Panc1 (cell line): ENCODE measurements around the gene RAPGEF5. TPM values are rescaled to one million over a fixed set of nuclear protein-coding genes. Genes with fewer than 3 reads are reported as not detected.
A peak's percentile ranks its signal among the peaks of the same experiment; 100 is the strongest.

Experiments
- ATAC-seq: fragments of 200-7000 bp; cut with Tn5 transposase; 2 replicates; pipeline ENCODE4 v1.9.1; 2020; ENCODE audit warnings: mild to moderate bottlenecking, moderate library complexity
- BruUV-seq: library from RNA; stranded (reverse); fragments of 400-500 nt; replicated peaks from 2 replicates; lab custom pipeline; 2021; lab: Mats Ljungman, UMichigan
- CTCF ChIA-PET: fragments of 300-600 bp; sonication (Branson Sonifier 250); formaldehyde crosslinking; loops from one replicate; lab custom pipeline; 2022; ENCODE audit warnings: antibody characterized with exemption; lab: Charles Lee
- POLR2A ChIA-PET: fragments of 300-600 bp; sonication (Branson Sonifier 250); formaldehyde crosslinking; loops from one replicate; lab custom pipeline; 2022; ENCODE audit warnings: antibody characterized with exemption; lab: Charles Lee
- DNase-seq: peaks from one replicate; pipeline ENCODE4 v3.0.0-alpha.2; 2010; ENCODE audit warnings: low read depth, low spot score
- H3K27ac ChIP-seq: 2 replicates; pipeline ENCODE4 v1.5.1; 2011; ENCODE audit warnings: mild to moderate bottlenecking, low read length, inconsistent platforms
- H3K27me3 ChIP-seq: fragments of 200-500 bp; sonication (Bioruptor generic); 2 replicates; pipeline ENCODE4 v1.6.0; 2014; ENCODE audit warnings: low read length, inconsistent platforms; ENCODE audit not compliant: control insufficient read depth, insufficient read depth
- H3K36me3 ChIP-seq: fragments of 200-500 bp; sonication (Bioruptor generic); 2 replicates; pipeline ENCODE4 v1.5.1; 2014; ENCODE audit warnings: inconsistent platforms, mild to moderate bottlenecking, low read length, moderate library complexity; ENCODE audit not compliant: control insufficient read depth, insufficient read depth
- H3K4me1 ChIP-seq: 2 replicates; pipeline ENCODE4 v1.5.1; 2011; ENCODE audit warnings: inconsistent platforms, mild to moderate bottlenecking, low read length, moderate library complexity; ENCODE audit not compliant: control insufficient read depth, insufficient read depth
- H3K4me3 ChIP-seq, 2 experiments: 2 replicates each; pipeline ENCODE4 v1.5.1; 2011 to 2012; ENCODE audit warnings: low read depth in 2 of 2, low read length in 2 of 2, mild to moderate bottlenecking in 2 of 2, inconsistent platforms in 1 of 2, moderate library complexity in 1 of 2
- H3K9me3 ChIP-seq: fragments of 200-500 bp; sonication (Bioruptor generic); 2 replicates; pipeline ENCODE4 v1.5.1; 2014; ENCODE audit warnings: low read depth, mild to moderate bottlenecking, inconsistent platforms, low read length, moderate library complexity; ENCODE audit not compliant: control insufficient read depth, insufficient read depth
- CTCF ChIP-seq: fragments of 450-650 bp; IDR thresholded peaks from 2 replicates; pipeline ENCODE4 v1.5.1; 2017; ENCODE audit warnings: mild to moderate bottlenecking
- POLR2AphosphoS5 ChIP-seq: IDR thresholded peaks from 2 replicates; pipeline ENCODE4 v1.6.1; 2012; ENCODE audit warnings: mild to moderate bottlenecking, low read depth, low read length, moderate library complexity
- REST ChIP-seq, 2 experiments: IDR thresholded peaks; 2 replicates each; pipeline ENCODE4 v1.6.1; 2011 to 2012; ENCODE audit warnings: low read depth in 2 of 2, control low read depth in 1 of 2, low read length in 1 of 2, mild to moderate bottlenecking in 1 of 2, moderate library complexity in 1 of 2; ENCODE audit not compliant: insufficient read depth in 1 of 2
- SIN3A ChIP-seq: IDR thresholded peaks from 2 replicates; pipeline ENCODE4 v1.6.1; 2012; ENCODE audit warnings: low read depth, mild to moderate bottlenecking, low read length, moderate library complexity, borderline replicate concordance; ENCODE audit not compliant: insufficient read depth
- TCF7L2 ChIP-seq: IDR thresholded peaks from 2 replicates; pipeline ENCODE4 v1.6.1; 2011; ENCODE audit warnings: mild to moderate bottlenecking, low read depth, low read length, inconsistent platforms
- in situ Hi-C: cut with HindIII; loops from 2 replicates; pipeline ENCODE4 v1.10.0; 2016; ENCODE audit warnings: low sequenced_read_pairs, low pct_unique_long_range_greater_than_20kb
- intact Hi-C: fragments of 100-400 bp; cut with micrococcal nuclease; formaldehyde crosslinking; loops from one replicate; pipeline ENCODE4 v1.10.0; 2022; ENCODE audit not compliant: unreplicated experiment
- total RNA-seq: library from RNA; stranded (reverse); gene quantifications from one replicate; pipeline ENCODE4 v1.2.1, GENCODE V29; 2021; ENCODE audit not compliant: unreplicated experiment

Gene RAPGEF5
- total RNA-seq, 1 experiment from 2014 or later = 1.4 TPM

GRCh38 chr7:22333680-22334141 is 23.2 kb downstream of the RAPGEF5 start:
- no peak overlapping the region for H3K27ac ChIP-seq
- H3K36me3 ChIP-seq = no peaks in the 10 kb centered on the region
- ATAC-seq (peak; percentile 62; the same call in 1 of the 2 replicates), DNase-seq (no peak)
- BruUV-seq = no TSS peak
- no peak overlapping the region for H3K4me3 ChIP-seq
- CTCF ChIA-PET = no interaction called here
- peaks cover 9% of the 10 kb centered on the region for H3K27me3 ChIP-seq
- intact Hi-C loops = no loop called here
- in situ Hi-C loops = no loop called here
- TF ChIP-seq REST (IDR thresholded peaks at IDR 0.05; ENCODE audit: insufficient read depth in 1 of 2, low read depth in 2 of 2, low read length in 1 of 2) (no peak), CTCF (no peak), POLR2AphosphoS5 (no peak), SIN3A (no peak), TCF7L2 (no peak)
- H3K9me3 ChIP-seq = no peaks in the 10 kb centered on the region
- POLR2A ChIA-PET = no interaction called here
- H3K4me1 ChIP-seq = no peaks in the 10 kb centered on the region

GRCh38 chr7:22332461-22332870 is 24.5 kb downstream of the RAPGEF5 start:
- intact Hi-C loops = no loop called here
- no TSS peak for BruUV-seq
- no peaks in the 10 kb centered on the region for H3K4me1 ChIP-seq
- in situ Hi-C loops = no loop called here
- ChIA-PET POLR2A (no interaction called here), CTCF (no interaction called here)
- no peak overlapping the region for H3K4me3 ChIP-seq
- TF ChIP-seq REST (IDR thresholded peaks at IDR 0.05; ENCODE audit: insufficient read depth in 1 of 2, low read depth in 2 of 2, low read length in 1 of 2) = no peak
- TF ChIP-seq POLR2AphosphoS5 = no peak
- TF ChIP-seq CTCF = no peak
- TF ChIP-seq TCF7L2 = no peak
- no peak for TF ChIP-seq SIN3A
- H3K9me3 ChIP-seq = no peaks in the 10 kb centered on the region
- H3K27ac ChIP-seq = no peak overlapping the region
- no peaks in the 10 kb centered on the region for H3K36me3 ChIP-seq
- H3K27me3 ChIP-seq = peaks cover 9% of the 10 kb centered on the region
- ATAC-seq = no peak
- no peak for DNase-seq
